Natural killer cell treated with Interleukin-12 subunit alpha and Interleukin-12 subunit beta and Interleukin-15 and Interleukin-18, amount 100 ng/mL, for 72 hours (primary cell): ENCODE results near the gene C16orf92. TPM values are rescaled to one million over a fixed set of nuclear protein-coding genes. Genes with fewer than 3 reads are reported as not detected.
A peak's percentile ranks its signal among the peaks of the same experiment; 100 is the strongest.

Experiments
- ATAC-seq, 2 donors: fragments of 150-1000 bp; cut with Tn5 transposase in 1 of 2; sonication (Bioruptor Pico), chemical (Tn5 transposase) in 1 of 2; 2 replicates each; pipeline ENCODE4 v1.10.0; 2021
- DNase-seq: peaks from one replicate; pipeline ENCODE4 v3.0.0; 2022; ENCODE audit warnings: low spot score
- H3K27ac Mint-ChIP-seq, 2 donors: 1 replicate in 1 of 2; 2 replicates in 1 of 2; pipeline ENCODE4 v1.8.0; 2022; ENCODE audit warnings: mixed read lengths in 2 of 2, mild to moderate bottlenecking in 1 of 2, moderate library complexity in 1 of 2
- H3K27me3 Mint-ChIP-seq, 2 donors: 1 replicate in 1 of 2; 2 replicates in 1 of 2; pipeline ENCODE4 v1.8.0; 2022; ENCODE audit warnings: mixed read lengths in 2 of 2
- H3K36me3 Mint-ChIP-seq: one replicate; pipeline ENCODE4 v1.8.0; 2022; ENCODE audit warnings: mixed read lengths
- H3K4me1 Mint-ChIP-seq, 2 donors: 1 replicate in 1 of 2; 2 replicates in 1 of 2; pipeline ENCODE4 v1.8.0; 2022; ENCODE audit warnings: low read depth in 2 of 2, mixed read lengths in 2 of 2, mild to moderate bottlenecking in 1 of 2
- H3K4me3 Mint-ChIP-seq: one replicate; pipeline ENCODE4 v1.8.0; 2022; ENCODE audit warnings: mixed read lengths
- H3K9me3 Mint-ChIP-seq: 2 replicates; pipeline ENCODE4 v1.8.0; 2022; ENCODE audit warnings: mixed read lengths
- total RNA-seq, 2 donors: library from RNA; stranded (reverse); gene quantifications; one replicate each; pipeline ENCODE4 v1.2.3, GENCODE V29; 2022

Gene C16orf92
- total RNA-seq, 2 donors from 2014 or later = not detected

- no peak for DNase-seq
- ATAC-seq = no peak
- no peak overlapping the region for H3K4me3 Mint-ChIP-seq
- peaks cover 3 to 5% of the 10 kb centered on the region in 2 donors for H3K4me1 Mint-ChIP-seq
- no peaks in the 10 kb centered on the region for H3K9me3 Mint-ChIP-seq
- H3K36me3 Mint-ChIP-seq = peaks cover 25% of the 10 kb centered on the region
- no peaks in the 10 kb centered on the region for H3K27me3 Mint-ChIP-seq
- no peak overlapping the region for H3K27ac Mint-ChIP-seq
These were observed 38.2 kb upstream of the C16orf92 start for GRCh38 chr16:29984764-29985147.

- Mint-ChIP-seq H3K4me3 (no peak overlapping the region), H3K27ac (no peak overlapping the region), H3K27me3 (no peaks in the 10 kb centered on the region), H3K4me1 (peaks cover 3 to 5% of the 10 kb centered on the region in 2 donors), H3K36me3 (peaks cover 21% of the 10 kb centered on the region), H3K9me3 (no peaks in the 10 kb centered on the region)
- ATAC-seq = no peak
- peak; percentile 34 for DNase-seq
These were observed 37.7 kb upstream of the C16orf92 start for GRCh38 chr16:29985271-29985811.

GRCh38 chr16:29986231-29986630 is 36.8 kb upstream of the C16orf92 start:
- Mint-ChIP-seq H3K4me1 (peaks cover 3 to 5% of the 10 kb centered on the region in 2 donors), H3K36me3 (peaks cover 18% of the 10 kb centered on the region)

GRCh38 chr16:29986931-29987330 is 36.1 kb upstream of the C16orf92 start:
- no peak for ATAC-seq
- Mint-ChIP-seq H3K27ac (no peak overlapping the region), H3K9me3 (no peaks in the 10 kb centered on the region), H3K27me3 (no peaks in the 10 kb centered on the region), H3K4me1 (peaks cover 3 to 5% of the 10 kb centered on the region in 2 donors), H3K36me3 (peaks cover 18% of the 10 kb centered on the region), H3K4me3 (no peak overlapping the region)
- no peak for DNase-seq

More at GRCh38 chr16:29986231-29986630, 36.8 kb upstream of the C16orf92 start:
- Mint-ChIP-seq H3K27me3 (no peaks in the 10 kb centered on the region), H3K4me3 (no peak overlapping the region), H3K9me3 (no peaks in the 10 kb centered on the region), H3K27ac (no peak overlapping the region)
- ATAC-seq (no peak), DNase-seq (no peak)

- H3K9me3 Mint-ChIP-seq = no peaks in the 10 kb centered on the region
- ATAC-seq (peak in 1 of 2 donors; percentile 12), DNase-seq (no peak)
- H3K4me1 Mint-ChIP-seq = peaks cover 3 to 5% of the 10 kb centered on the region in 2 donors
- H3K27ac Mint-ChIP-seq = no peak overlapping the region
- H3K27me3 Mint-ChIP-seq = no peaks in the 10 kb centered on the region
- H3K36me3 Mint-ChIP-seq = peaks cover 18% of the 10 kb centered on the region
- no peak overlapping the region for H3K4me3 Mint-ChIP-seq
These were observed 35.5 kb upstream of the C16orf92 start for GRCh38 chr16:29987371-29988085.

GRCh38 chr16:29988346-29989075 is 34.5 kb upstream of the C16orf92 start:
- ATAC-seq = no peak
- peaks cover 3 to 5% of the 10 kb centered on the region in 2 donors for H3K4me1 Mint-ChIP-seq
- H3K4me3 Mint-ChIP-seq = no peak overlapping the region
- DNase-seq = no peak
- peaks cover 16% of the 10 kb centered on the region for H3K36me3 Mint-ChIP-seq
- no peaks in the 10 kb centered on the region for H3K9me3 Mint-ChIP-seq
- no peaks in the 10 kb centered on the region for H3K27me3 Mint-ChIP-seq
- H3K27ac Mint-ChIP-seq = peak overlapping the region in 1 of 2 donors; percentile 8

GRCh38 chr16:29989111-29989858 is 33.7 kb upstream of the C16orf92 start:
- H3K9me3 Mint-ChIP-seq = no peaks in the 10 kb centered on the region
- H3K4me3 Mint-ChIP-seq = no peak overlapping the region
- ATAC-seq (no peak), DNase-seq (no peak)
- peaks cover 12% of the 10 kb centered on the region for H3K36me3 Mint-ChIP-seq
- H3K27me3 Mint-ChIP-seq = no peaks in the 10 kb centered on the region
- peaks cover 5 to 10% of the 10 kb centered on the region in 2 donors for H3K4me1 Mint-ChIP-seq
- H3K27ac Mint-ChIP-seq = peak overlapping the region in 1 of 2 donors; percentile 8

GRCh38 chr16:29990034-29990433 is 33.0 kb upstream of the C16orf92 start:
- ATAC-seq = no peak
- Mint-ChIP-seq H3K27ac (no peak overlapping the region), H3K4me3 (no peak overlapping the region), H3K9me3 (no peaks in the 10 kb centered on the region), H3K4me1 (peaks cover 13 to 18% of the 10 kb centered on the region in 2 donors), H3K36me3 (peaks cover 12% of the 10 kb centered on the region), H3K27me3 (no peaks in the 10 kb centered on the region)
- no peak for DNase-seq

GRCh38 chr16:29990883-29991570 is 32.0 kb upstream of the C16orf92 start:
- H3K9me3 Mint-ChIP-seq = no peaks in the 10 kb centered on the region
- H3K27ac Mint-ChIP-seq = no peak overlapping the region
- H3K4me1 Mint-ChIP-seq = peaks cover 17 to 19% of the 10 kb centered on the region in 2 donors
- DNase-seq (no peak), ATAC-seq (no peak)
- H3K27me3 Mint-ChIP-seq = no peaks in the 10 kb centered on the region
- H3K4me3 Mint-ChIP-seq = no peak overlapping the region
- peaks cover 7% of the 10 kb centered on the region for H3K36me3 Mint-ChIP-seq

GRCh38 chr16:29991571-29991904 is 31.5 kb upstream of the C16orf92 start:
- no peak for ATAC-seq
- peaks cover 6% of the 10 kb centered on the region for H3K36me3 Mint-ChIP-seq
- H3K4me1 Mint-ChIP-seq = peaks cover 22 to 24% of the 10 kb centered on the region in 2 donors
- no peak overlapping the region for H3K27ac Mint-ChIP-seq
- no peak overlapping the region for H3K4me3 Mint-ChIP-seq
- H3K9me3 Mint-ChIP-seq = no peaks in the 10 kb centered on the region
- DNase-seq = no peak
- no peaks in the 10 kb centered on the region for H3K27me3 Mint-ChIP-seq

GRCh38 chr16:29992344-29992967 is 30.5 kb upstream of the C16orf92 start:
- DNase-seq = no peak
- peak overlapping the region in 1 of 2 donors; percentile 61 for H3K27ac Mint-ChIP-seq
- no peaks in the 10 kb centered on the region for H3K9me3 Mint-ChIP-seq
- no peak overlapping the region for H3K4me3 Mint-ChIP-seq
- ATAC-seq = no peak
- H3K27me3 Mint-ChIP-seq = no peaks in the 10 kb centered on the region
- H3K4me1 Mint-ChIP-seq = peaks cover 27 to 29% of the 10 kb centered on the region in 2 donors
- H3K36me3 Mint-ChIP-seq = peaks cover 6% of the 10 kb centered on the region

GRCh38 chr16:29993191-29993902 is 29.7 kb upstream of the C16orf92 start:
- Mint-ChIP-seq H3K4me3 (no peak overlapping the region), H3K9me3 (no peaks in the 10 kb centered on the region), H3K27me3 (no peaks in the 10 kb centered on the region), H3K4me1 (peaks cover 29 to 31% of the 10 kb centered on the region in 2 donors), H3K27ac (peak overlapping the region; percentile 96 to 98), H3K36me3 (peaks cover 6% of the 10 kb centered on the region)
- ATAC-seq (no peak), DNase-seq (peak; percentile 53)
